AG09309 (cell line): ENCODE results near the gene MTCL1.
A peak's percentile ranks its signal among the peaks of the same experiment; 100 is the strongest.

Experiments
- DNase-seq: peaks from one replicate; pipeline ENCODE4 v3.0.0-alpha.2; 2010; ENCODE audit warnings: low read depth
- H3K4me3 ChIP-seq: 2 replicates; pipeline ENCODE4 v1.5.1; 2011; ENCODE audit warnings: mild to moderate bottlenecking, low read depth, low read length, moderate library complexity; ENCODE audit not compliant: control insufficient read depth
- CTCF ChIP-seq: IDR thresholded peaks from 2 replicates; pipeline ENCODE4 v1.5.1; 2011; ENCODE audit warnings: mild to moderate bottlenecking, low read depth, low read length, inconsistent platforms; ENCODE audit not compliant: insufficient read depth, control insufficient read depth; ENCODE audit errors: missing control alignments

The MTCL1 gene

GRCh38 chr18:8856769-8857393 lies 151.5 kb downstream of the MTCL1 start:
- DNase-seq = no peak
- TF ChIP-seq CTCF = no peak
- H3K4me3 ChIP-seq = no peak overlapping the region

- no peak overlapping the region for H3K4me3 ChIP-seq
- TF ChIP-seq CTCF = no peak
- DNase-seq = no peak
Observed at GRCh38 chr18:8857806-8858205, 152.4 kb downstream of the MTCL1 start.

- DNase-seq = peak; percentile 94
- TF ChIP-seq CTCF = no peak
- H3K4me3 ChIP-seq = no peak overlapping the region
Observed at GRCh38 chr18:8858888-8859511, 153.6 kb downstream of the MTCL1 start.

GRCh38 chr18:8860845-8861642 lies 155.7 kb downstream of the MTCL1 start:
- DNase-seq = no peak
- TF ChIP-seq CTCF = no peak
- no peak overlapping the region for H3K4me3 ChIP-seq

- no peak for TF ChIP-seq CTCF
- H3K4me3 ChIP-seq = no peak overlapping the region
- DNase-seq = no peak
Observed at GRCh38 chr18:8863427-8863826, 158.1 kb downstream of the MTCL1 start.

GRCh38 chr18:8865934-8866333 lies 160.6 kb downstream of the MTCL1 start:
- no peak overlapping the region for H3K4me3 ChIP-seq
- DNase-seq = no peak
- TF ChIP-seq CTCF = no peak
